ENCODE results near the gene SINHCAF.

The SINHCAF gene

GRCh38 chr12:31331242-31331641 lies 5.3 kb upstream of the SINHCAF start:
- DNase-seq (ENCODE audit: low spot score), result no peak

GRCh38 chr12:31326736-31327659 lies 1.0 kb upstream of the SINHCAF start:
- no peak for DNase-seq (ENCODE audit: low spot score)

DNA sequence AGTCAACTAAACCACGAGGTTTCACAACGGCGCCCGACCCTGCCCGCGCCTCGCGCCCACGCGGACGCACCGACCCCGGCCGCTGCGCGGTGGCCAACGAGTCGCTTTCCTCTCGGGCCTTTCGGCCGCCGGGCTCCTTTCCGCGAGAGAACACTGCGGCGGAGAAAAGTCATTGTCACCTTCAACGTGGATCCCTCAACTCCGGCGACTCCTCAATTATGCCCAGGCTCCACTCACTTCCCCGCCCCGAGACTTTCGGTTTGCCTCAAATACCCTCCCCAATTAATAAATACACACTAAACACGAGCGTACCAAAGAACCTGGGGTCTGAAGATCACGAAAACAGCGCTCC lies 450 bp downstream of the SINHCAF start:
- no peak for DNase-seq (ENCODE audit: low spot score)

GRCh38 chr12:31324845-31325523 lies 966 bp downstream of the SINHCAF start:
- peak; percentile 72 for DNase-seq (ENCODE audit: low spot score)

GRCh38 chr12:31324116-31324844 lies 1.7 kb downstream of the SINHCAF start:
- DNase-seq (ENCODE audit: low spot score), result peak; percentile 73

GRCh38 chr12:31323391-31324115 lies 2.4 kb downstream of the SINHCAF start:
- DNase-seq (ENCODE audit: low spot score), result peak; percentile 69

- peak; percentile 50 for DNase-seq (ENCODE audit: low spot score)
Measured at GRCh38 chr12:31322801-31323207, 3.1 kb downstream of the SINHCAF start.

- DNase-seq (ENCODE audit: low spot score), result peak; percentile 64
Measured at GRCh38 chr12:31321897-31322228, 4.1 kb downstream of the SINHCAF start.

GRCh38 chr12:31321186-31321896 lies 4.6 kb downstream of the SINHCAF start:
- DNase-seq (ENCODE audit: low spot score), result peak; percentile 34

- no peak for DNase-seq (ENCODE audit: low spot score)
Measured at GRCh38 chr12:31318657-31319269, 7.2 kb downstream of the SINHCAF start.

DNA sequence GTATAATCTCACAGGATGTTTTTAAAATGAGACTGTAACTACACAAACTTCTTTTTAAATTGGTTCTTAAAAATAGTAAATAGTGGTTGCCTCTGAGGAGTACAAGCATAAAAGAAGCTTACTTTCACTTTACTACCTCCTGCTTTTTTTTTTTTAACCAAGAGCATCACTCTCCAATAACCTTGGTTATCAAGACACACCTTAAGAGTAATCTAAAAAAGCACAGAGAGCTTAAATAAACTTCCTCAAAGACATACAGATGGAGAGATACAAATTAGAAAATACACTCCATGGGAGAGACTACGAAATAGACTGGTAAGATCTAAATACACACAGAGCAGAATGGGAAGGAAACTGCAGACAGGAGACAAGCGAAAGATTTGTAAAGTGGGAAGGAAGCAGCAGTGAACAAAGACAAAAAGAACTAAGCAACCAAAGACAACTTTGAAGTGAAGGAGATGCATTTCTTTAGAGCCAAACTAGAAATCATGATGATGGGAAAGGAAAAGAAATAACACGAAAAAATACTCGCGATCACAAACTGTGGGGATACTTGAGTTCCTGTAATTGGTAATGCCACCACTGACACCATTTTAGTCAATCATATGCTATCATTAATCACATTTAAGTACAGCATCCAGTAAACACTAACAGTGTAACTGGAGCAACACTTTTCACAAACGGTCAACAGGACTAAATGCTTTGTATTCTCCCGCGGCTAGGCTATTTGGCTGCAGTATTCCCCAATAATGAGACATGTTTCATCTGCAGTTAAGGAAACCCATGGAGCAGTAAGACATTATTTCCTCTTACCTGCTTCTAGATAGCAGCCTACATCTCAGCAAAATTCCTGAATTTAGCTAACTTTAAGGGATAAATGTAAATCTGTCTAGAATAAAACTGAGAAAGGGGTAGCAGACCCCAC lies 8.2 kb downstream of the SINHCAF start:
- peak; percentile 49 for DNase-seq (ENCODE audit: low spot score)

DNA sequence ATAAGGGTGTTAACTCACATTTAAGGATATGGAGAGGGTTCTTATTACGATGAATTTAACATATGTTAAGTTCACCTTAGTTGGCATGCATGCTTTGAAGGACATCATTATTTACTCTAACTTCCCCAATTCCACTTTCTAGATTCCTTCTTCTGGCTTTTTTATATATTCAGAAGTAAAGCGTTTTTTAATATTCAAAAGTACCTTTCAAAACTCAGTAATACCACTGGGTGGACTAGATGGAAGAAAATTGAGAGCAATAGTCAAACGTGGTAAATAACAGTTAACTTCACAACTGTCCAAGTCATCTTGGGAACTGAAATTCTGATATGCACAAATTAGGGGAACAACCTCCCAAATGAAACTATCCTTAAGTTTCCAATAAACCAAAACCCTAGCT lies 9.1 kb downstream of the SINHCAF start:
- peak; percentile 40 for DNase-seq (ENCODE audit: low spot score)

DNA sequence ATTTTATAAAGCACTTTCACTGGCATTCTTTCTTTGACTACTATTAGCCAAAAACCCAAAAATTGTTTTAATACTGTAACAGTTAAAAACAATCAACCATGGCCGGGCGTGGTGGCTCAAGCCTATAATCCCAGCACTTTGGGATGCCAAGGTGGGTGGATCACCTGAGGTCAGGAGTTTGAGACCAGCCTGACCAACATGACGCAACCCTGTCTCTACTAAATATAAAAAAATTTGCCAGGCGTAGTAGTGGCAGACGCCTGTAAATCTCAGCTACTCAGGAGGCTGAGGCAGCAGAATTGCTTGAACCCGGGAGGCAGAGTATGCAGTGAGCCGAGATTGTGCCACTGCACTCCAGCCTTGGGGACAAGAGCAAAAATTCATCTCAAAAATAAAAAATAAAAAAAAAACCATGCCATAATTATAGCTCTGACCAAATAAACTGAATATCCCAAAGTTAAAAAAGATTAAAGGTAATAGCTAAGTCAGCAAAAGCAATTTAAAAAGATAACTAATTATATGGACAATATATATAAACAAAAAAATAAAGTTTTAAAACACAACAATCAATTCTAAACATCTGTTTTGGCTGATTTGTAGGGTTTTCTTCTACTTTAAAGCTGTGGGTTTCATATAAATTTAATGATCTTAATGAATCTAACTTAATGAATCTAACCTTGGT lies 10.0 kb downstream of the SINHCAF start:
- DNase-seq (ENCODE audit: low spot score), result no peak

DNA sequence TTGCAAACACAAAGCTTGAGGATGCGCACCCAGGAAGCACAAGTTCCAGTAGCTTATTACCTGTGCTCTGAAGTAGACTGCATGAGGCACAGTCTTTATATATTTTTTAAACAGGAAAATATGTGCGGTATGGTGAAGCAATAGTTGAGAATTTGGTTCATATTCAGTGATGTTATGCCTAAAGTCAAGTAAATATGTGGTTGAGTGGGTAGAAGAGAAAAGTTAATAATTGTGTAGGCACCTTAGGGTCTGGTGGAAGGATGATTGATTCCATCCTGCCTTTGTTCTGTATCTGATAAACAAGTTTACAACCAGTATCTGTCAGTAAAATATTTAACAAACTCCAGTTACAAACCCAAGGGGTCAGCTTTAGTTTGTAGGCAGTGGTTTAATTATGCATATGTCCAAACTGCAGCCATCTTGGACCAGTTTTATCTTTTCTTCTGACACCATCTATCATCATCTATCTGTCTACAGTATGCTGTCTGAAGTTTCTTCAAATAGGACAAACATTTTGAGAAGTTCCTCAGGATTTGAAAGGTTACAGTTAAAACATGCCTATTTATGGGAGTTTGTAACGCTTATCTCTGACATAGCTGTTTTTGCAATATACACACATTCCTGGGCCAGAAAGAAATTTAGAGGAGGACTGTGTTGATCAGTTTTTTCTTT lies 10.8 kb downstream of the SINHCAF start:
- DNase-seq (ENCODE audit: low spot score), result no peak

- DNase-seq (ENCODE audit: low spot score), result no peak
Measured at GRCh38 chr12:31312431-31312830, 13.5 kb downstream of the SINHCAF start.

GRCh38 chr12:31311634-31312258 lies 14.2 kb downstream of the SINHCAF start:
- no peak for DNase-seq (ENCODE audit: low spot score)

GRCh38 chr12:31310488-31310887 lies 15.5 kb downstream of the SINHCAF start:
- no peak for DNase-seq (ENCODE audit: low spot score)

- DNase-seq (ENCODE audit: low spot score), result no peak
Measured at GRCh38 chr12:31309279-31309678, 16.7 kb downstream of the SINHCAF start.

Data from hematopoietic multipotent progenitor cell treated with erythropoietin and hydrocortisone succinate and interleukin-3 and kit ligand, for 17 days (in vitro differentiated cells).